H1 (cell line): ENCODE results near the gene MCOLN3.

Experiments used
- CTCF ChIP-seq, 3 experiments: IDR thresholded peaks; 1 replicate in 2 of 3; 2 replicates in 1 of 3; pipeline versions ENCODE4 v1.5.1 to v1.6.1; 2011; ENCODE audit warnings: low read length in 3 of 3, mild to moderate bottlenecking in 3 of 3, inconsistent platforms in 2 of 3, low read depth in 1 of 3, moderate library complexity in 1 of 3; ENCODE audit not compliant: insufficient read depth in 1 of 3; ENCODE audit errors: control extremely low read depth in 1 of 3
- HDAC2 ChIP-seq, 2 experiments: fragments of 300-600 bp in 1 of 2; sonication (generic) in 1 of 2; IDR thresholded peaks; 2 replicates each; pipeline ENCODE4 v1.6.1; 2011 to 2012; ENCODE audit warnings: low read depth in 2 of 2, low read length in 2 of 2, mild to moderate bottlenecking in 2 of 2, moderate library complexity in 2 of 2, borderline replicate concordance in 1 of 2, inconsistent platforms in 1 of 2
- HDAC6 ChIP-seq: IDR thresholded peaks from one replicate; pipeline ENCODE4 v1.7.1; 2012; ENCODE audit warnings: low read depth, mild to moderate bottlenecking, inconsistent platforms, low read length, moderate library complexity
- JUN ChIP-seq: IDR thresholded peaks from 2 replicates; pipeline ENCODE4 v1.6.1; 2011; ENCODE audit warnings: low read depth, mild to moderate bottlenecking, improper control_type of control experiment, low read length
- NRF1 ChIP-seq: IDR thresholded peaks from 2 replicates; pipeline ENCODE4 v1.6.1; 2011; ENCODE audit warnings: mild to moderate bottlenecking, low read depth, low read length, improper control_type of control experiment
- POLR2A ChIP-seq, 2 experiments: IDR thresholded peaks; 1 replicate in 1 of 2; 2 replicates in 1 of 2; pipeline ENCODE4 v1.6.1; 2011; ENCODE audit warnings: low read depth in 2 of 2, low read length in 2 of 2, mild to moderate bottlenecking in 2 of 2; ENCODE audit errors: control extremely low read depth in 1 of 2
- POLR2AphosphoS5 ChIP-seq: IDR thresholded peaks from 2 replicates; pipeline ENCODE4 v1.6.1; 2011; ENCODE audit warnings: low read depth, low read length
- RXRA ChIP-seq: IDR thresholded peaks from 2 replicates; pipeline ENCODE4 v1.6.1; 2011; ENCODE audit warnings: low read depth, mild to moderate bottlenecking, low read length, moderate library complexity; ENCODE audit not compliant: insufficient read depth
- SP1 ChIP-seq: IDR thresholded peaks from 2 replicates; pipeline ENCODE4 v1.6.1; 2011; ENCODE audit warnings: low read depth, low read length
- TBP ChIP-seq: IDR thresholded peaks from 2 replicates; pipeline ENCODE4 v1.6.1; 2011; ENCODE audit warnings: low read depth, low read length, improper control_type of control experiment
- TEAD4 ChIP-seq: IDR thresholded peaks from 2 replicates; pipeline ENCODE4 v1.6.1; 2012; ENCODE audit warnings: low read depth, low read length, inconsistent platforms, mixed read lengths
- YY1 ChIP-seq: IDR thresholded peaks from 2 replicates; pipeline ENCODE4 v1.6.1; 2011; ENCODE audit warnings: low read depth, mild to moderate bottlenecking, low read length

DNA sequence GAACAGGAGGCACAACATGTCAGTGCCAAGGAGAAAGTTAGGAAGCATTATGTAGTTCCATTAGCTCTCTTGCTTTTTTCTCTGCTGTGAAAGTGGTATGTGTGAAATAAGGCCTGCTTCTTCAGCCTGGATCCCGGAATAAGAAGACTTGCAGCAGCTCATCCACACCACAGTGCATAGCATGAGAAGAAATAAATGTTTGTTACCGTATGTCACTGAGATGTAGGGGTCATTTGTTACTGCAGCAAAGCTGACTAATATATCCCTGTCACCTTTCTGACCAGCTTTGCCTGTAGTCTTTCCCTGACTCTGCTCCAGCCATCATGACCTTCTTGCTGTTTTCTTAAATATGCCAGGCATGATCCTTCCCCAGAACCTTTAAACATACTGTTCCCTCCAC lies 20.5 kb upstream of the MCOLN3 start:
- TF ChIP-seq HDAC6 = no peak
- TF ChIP-seq CTCF (IDR thresholded peaks at IDR 0.05; ENCODE audit: control extremely low read depth in 1 of 3, insufficient read depth in 1 of 3, low read depth in 1 of 3, low read length in 3 of 3) = no peak
- no peak for TF ChIP-seq POLR2AphosphoS5
- no peak for TF ChIP-seq TEAD4
- TF ChIP-seq SP1 = no peak
- no peak for TF ChIP-seq YY1
- no peak for TF ChIP-seq TBP
- no peak for TF ChIP-seq JUN
- TF ChIP-seq NRF1 = no peak
- no peak for TF ChIP-seq HDAC2 (IDR thresholded peaks at IDR 0.05; ENCODE audit: borderline replicate concordance in 1 of 2, low read depth in 2 of 2, low read length in 2 of 2)
- TF ChIP-seq RXRA = no peak
- no peak for TF ChIP-seq POLR2A (IDR thresholded peaks at IDR 0.05; ENCODE audit: control extremely low read depth in 1 of 2, low read depth in 2 of 2, low read length in 2 of 2)
